ENCODE results near the gene NOP10.

DNA sequence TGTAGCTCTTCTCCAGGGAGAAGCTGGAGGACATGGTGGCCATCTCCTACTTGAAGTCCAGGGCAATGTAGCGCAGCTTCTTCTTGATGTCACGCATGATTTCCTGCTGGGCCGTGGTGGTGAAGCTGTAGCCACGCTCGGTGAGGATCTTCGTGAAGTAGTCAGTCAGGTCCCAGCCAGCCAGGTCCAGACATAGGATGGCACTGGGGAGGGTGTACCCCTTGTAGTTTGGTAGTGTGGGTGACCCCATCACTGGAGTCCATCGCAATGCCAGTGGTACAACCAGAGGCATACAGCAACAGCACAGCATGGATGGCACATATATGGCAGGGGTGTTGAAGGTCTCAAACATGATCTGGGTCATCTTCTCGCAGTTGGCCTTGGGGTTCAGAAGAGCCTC is 31.0 kb upstream of the NOP10 start:
- no peak for TF ChIP-seq CTCF (conservative IDR thresholded peaks at IDR 0.05 in 1 of 2, IDR thresholded peaks at IDR 0.05 in 1 of 2; ENCODE audit: low read depth in 1 of 2, low read length in 2 of 2)
- no peak for TF ChIP-seq EZH2 (IDR thresholded peaks at IDR 0.05; ENCODE audit: low read length, missing control alignments)

Data from fibroblast of lung (primary cell).